ENCODE results near the gene KMT2A.
A peak's percentile ranks its signal among the peaks of the same experiment; 100 is the strongest.

The KMT2A gene

GRCh38 chr11:118438314-118438931 lies 2.1 kb downstream of the KMT2A start:
- Histone ChIP-seq H3K4me1 (peaks cover 8% of the 10 kb centered on the region), H3K4me3 (ENCODE audit: low read depth, low read length) (peak overlapping the region; percentile 72), H3K9ac (no peak overlapping the region), H3K27me3 (ENCODE audit: control insufficient read depth, insufficient read depth, low read length) (no peaks in the 10 kb centered on the region), H3K9me3 (ENCODE audit: control insufficient read depth, low read length) (no peaks in the 10 kb centered on the region), H3K27ac (peak overlapping the region; percentile 78), H3K36me3 (ENCODE audit: control insufficient read depth, insufficient read depth, low read length) (no peaks in the 10 kb centered on the region), H2AFZ (no peak overlapping the region), H3K4me2 (ENCODE audit: low read length) (peak overlapping the region; percentile 85), H3K79me2 (peaks cover 21% of the 10 kb centered on the region)
- no peak for TF ChIP-seq CTCF (IDR thresholded peaks at IDR 0.05)

GRCh38 chr11:118439646-118440045 lies 3.4 kb downstream of the KMT2A start:
- no peaks in the 10 kb centered on the region for H3K27me3 ChIP-seq (ENCODE audit: control insufficient read depth, insufficient read depth, low read length)
- no peak overlapping the region for H3K4me3 ChIP-seq (ENCODE audit: low read depth, low read length)
- peaks cover 31% of the 10 kb centered on the region for H3K79me2 ChIP-seq
- H3K4me2 ChIP-seq (ENCODE audit: low read length) = no peak overlapping the region
- no peaks in the 10 kb centered on the region for H3K36me3 ChIP-seq (ENCODE audit: control insufficient read depth, insufficient read depth, low read length)
- H3K9ac ChIP-seq = no peak overlapping the region
- peaks cover 13% of the 10 kb centered on the region for H3K4me1 ChIP-seq
- TF ChIP-seq CTCF (IDR thresholded peaks at IDR 0.05) = no peak
- H2AFZ ChIP-seq = no peak overlapping the region
- H3K27ac ChIP-seq = no peak overlapping the region
- no peaks in the 10 kb centered on the region for H3K9me3 ChIP-seq (ENCODE audit: control insufficient read depth, low read length)

GRCh38 chr11:118441770-118442275 lies 5.5 kb downstream of the KMT2A start:
- no peaks in the 10 kb centered on the region for H3K36me3 ChIP-seq (ENCODE audit: control insufficient read depth, insufficient read depth, low read length)
- H3K27me3 ChIP-seq (ENCODE audit: control insufficient read depth, insufficient read depth, low read length) = no peaks in the 10 kb centered on the region
- H3K4me2 ChIP-seq (ENCODE audit: low read length) = no peak overlapping the region
- no peak overlapping the region for H2AFZ ChIP-seq
- TF ChIP-seq CTCF (IDR thresholded peaks at IDR 0.05) = no peak
- H3K4me1 ChIP-seq = peaks cover 13% of the 10 kb centered on the region
- peaks cover 51% of the 10 kb centered on the region for H3K79me2 ChIP-seq
- no peaks in the 10 kb centered on the region for H3K9me3 ChIP-seq (ENCODE audit: control insufficient read depth, low read length)
- no peak overlapping the region for H3K4me3 ChIP-seq (ENCODE audit: low read depth, low read length)
- H3K27ac ChIP-seq = no peak overlapping the region
- no peak overlapping the region for H3K9ac ChIP-seq

GRCh38 chr11:118442301-118442700 lies 6.0 kb downstream of the KMT2A start:
- Histone ChIP-seq H3K4me3 (ENCODE audit: low read depth, low read length) (no peak overlapping the region), H3K4me1 (peaks cover 13% of the 10 kb centered on the region), H3K9ac (no peak overlapping the region), H3K4me2 (ENCODE audit: low read length) (no peak overlapping the region), H3K27me3 (ENCODE audit: control insufficient read depth, insufficient read depth, low read length) (no peaks in the 10 kb centered on the region), H3K79me2 (peaks cover 55% of the 10 kb centered on the region), H3K9me3 (ENCODE audit: control insufficient read depth, low read length) (no peaks in the 10 kb centered on the region), H3K36me3 (ENCODE audit: control insufficient read depth, insufficient read depth, low read length) (no peaks in the 10 kb centered on the region), H2AFZ (no peak overlapping the region), H3K27ac (no peak overlapping the region)
- TF ChIP-seq CTCF (IDR thresholded peaks at IDR 0.05) = no peak

All from parathyroid adenoma (tissue), 2 donors.